HG03354 (cell line): ENCODE measurements around the gene MCC.

ENCODE experiments used
- ATAC-seq: cut with Tn5 transposase; IDR thresholded peaks from one replicate; pipeline ENCODE4 v1.9.1; 2021; ENCODE audit warnings: mild to moderate bottlenecking; ENCODE audit not compliant: unreplicated experiment, poor library complexity, severe bottlenecking

MCC gene

DNA sequence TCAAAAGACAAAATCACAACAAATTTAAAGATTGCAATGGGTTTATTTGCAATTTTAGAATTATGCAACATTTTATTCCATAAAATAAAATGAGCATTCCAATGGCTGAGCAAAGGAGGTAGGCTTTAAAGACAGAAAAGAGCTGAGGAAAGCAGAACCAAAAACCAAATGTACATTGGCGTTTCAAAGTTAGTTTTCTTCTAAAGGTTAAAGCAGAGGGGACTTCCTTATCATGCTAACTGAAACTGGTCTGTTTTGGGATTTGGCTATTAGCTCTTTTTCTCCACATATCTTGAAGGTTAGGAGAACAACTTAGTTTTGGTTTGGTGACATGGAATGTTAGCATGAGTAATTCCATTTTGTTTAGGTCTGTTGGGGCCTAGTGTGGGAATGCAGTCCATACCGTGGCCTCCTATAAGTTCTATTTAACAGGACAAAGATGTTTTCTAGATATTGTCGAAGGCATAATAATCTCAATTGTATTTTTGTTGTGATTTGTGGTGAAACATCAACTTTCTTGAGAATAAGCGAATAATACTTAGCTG lies 491.4 kb downstream of the MCC start:
- ATAC-seq, result no peak

DNA sequence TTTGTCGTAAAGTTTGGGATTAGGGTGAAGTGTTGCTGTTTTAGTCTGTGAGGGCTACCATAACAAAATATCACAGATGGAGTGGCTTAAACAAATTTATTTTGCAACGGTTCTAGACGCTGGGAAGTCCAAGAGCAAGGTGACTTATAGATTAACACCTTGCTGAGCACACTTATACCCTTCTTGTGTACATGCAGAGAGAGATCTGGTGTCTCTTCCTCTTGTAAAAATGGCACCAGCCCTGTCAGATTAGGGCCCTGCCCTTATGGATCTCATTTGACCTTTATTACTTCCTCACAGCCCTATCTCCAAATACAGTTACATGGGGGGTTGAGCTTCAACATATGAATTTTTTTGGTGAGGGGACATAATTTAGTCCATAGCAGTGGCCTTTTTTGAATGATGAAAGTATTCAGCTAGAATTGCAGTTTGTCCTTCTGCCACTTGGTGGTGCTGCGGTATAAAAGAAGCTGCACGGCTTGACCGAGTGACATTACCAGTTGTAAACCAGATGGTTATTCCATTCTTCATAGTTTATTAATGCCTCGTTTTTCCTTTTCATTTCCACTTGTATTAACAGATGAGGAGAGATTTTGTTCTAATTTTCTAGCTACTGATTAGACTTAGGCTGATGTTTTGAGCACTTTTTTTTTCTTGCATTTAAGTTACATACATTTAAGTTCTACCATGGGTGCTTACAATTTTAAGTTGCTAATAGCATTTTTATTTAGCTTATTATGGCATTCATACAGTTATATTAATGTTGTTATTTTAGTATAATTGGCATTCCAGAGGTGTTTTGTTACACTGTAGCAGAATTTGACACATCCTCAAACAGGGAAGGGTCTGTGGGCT lies 492.3 kb downstream of the MCC start:
- ATAC-seq, result peak; percentile 93

DNA sequence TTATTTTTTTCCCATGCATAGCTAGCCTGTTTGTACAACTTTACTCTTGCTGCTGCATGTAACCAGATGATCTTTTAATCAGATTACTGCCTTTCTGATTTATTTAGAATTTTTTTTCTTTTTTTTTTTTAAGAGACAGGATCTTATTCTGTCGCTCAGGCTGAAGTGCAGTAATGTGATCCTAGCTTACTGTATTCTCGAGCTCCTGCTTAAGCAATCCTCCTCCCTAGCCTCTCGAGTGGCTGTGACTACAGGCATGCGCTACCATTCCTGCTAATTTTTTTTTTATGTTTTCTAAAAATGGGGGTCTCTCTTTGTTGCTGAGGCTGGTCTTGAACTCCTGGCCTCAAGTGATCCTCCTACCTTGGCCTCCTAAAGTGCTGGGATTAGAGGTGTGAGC lies 502.0 kb downstream of the MCC start:
- ATAC-seq, result no peak

- ATAC-seq, result no peak
Observed at GRCh38 chr5:112983363-112983762, 504.9 kb downstream of the MCC start.

DNA sequence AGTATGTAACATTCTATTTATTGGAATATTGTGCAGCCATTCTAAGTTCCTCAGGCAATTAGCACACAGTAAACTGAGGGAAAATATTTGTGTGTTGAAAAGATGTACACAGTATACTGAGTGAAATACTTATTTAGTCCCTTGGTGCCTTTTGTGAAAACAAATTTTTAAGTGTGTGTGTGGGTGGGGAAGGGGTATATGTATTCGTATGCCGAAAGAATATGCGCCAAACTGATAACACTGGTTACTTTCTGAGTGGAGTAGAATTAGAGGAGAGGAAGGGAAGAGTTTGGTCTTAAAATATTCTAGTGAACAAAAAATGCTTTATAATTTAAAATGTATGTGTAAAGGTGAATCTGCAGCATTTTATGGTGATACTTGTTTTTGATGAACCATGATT lies 508.5 kb downstream of the MCC start:
- no peak for ATAC-seq

DNA sequence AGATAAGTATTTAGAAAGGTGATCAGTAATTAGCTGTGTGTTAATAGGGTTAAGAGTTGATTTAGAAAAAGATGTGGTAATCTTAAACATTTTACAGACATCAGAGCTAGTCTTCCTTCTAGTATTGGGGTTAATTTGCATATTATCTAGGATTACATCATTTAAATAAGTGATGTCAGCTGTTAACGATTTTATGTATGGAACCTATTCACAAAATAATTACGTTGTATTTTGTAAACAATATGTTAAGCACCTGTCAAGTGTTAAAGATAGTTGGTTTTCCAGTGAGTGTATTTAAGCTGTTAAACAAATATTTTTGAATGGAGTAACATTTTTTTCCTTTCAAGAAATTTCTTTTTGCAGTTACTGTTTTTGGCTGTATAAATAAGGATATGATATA lies 509.4 kb downstream of the MCC start:
- no peak for ATAC-seq

GRCh38 chr5:112977440-112977861 lies 510.8 kb downstream of the MCC start:
- ATAC-seq, result no peak

- ATAC-seq, result peak; percentile 97
Observed at GRCh38 chr5:112976432-112977309, 511.6 kb downstream of the MCC start, which contains the start of gene DCP2. Gene DCP2, plus strand, starts transcription at chr5:112976798. Its CDS starts 136 bp downstream, at chr5:112976934.

- ATAC-seq, result peak; percentile 36
Observed at GRCh38 chr5:112975721-112976431, 512.4 kb downstream of the MCC start.

- ATAC-seq, result no peak
Observed at GRCh38 chr5:112974901-112975300, 513.4 kb downstream of the MCC start.

GRCh38 chr5:112973904-112974303 lies 514.3 kb downstream of the MCC start:
- no peak for ATAC-seq

- ATAC-seq, result no peak
Observed at GRCh38 chr5:112973036-112973435, 515.2 kb downstream of the MCC start.
